ENCODE measurements around the gene GRIN3A. TPM values are rescaled to one million over a fixed set of nuclear protein-coding genes. Genes with fewer than 3 reads are reported as not detected.
A peak's percentile ranks its signal among the peaks of the same experiment; 100 is the strongest.

The GRIN3A gene
- total RNA-seq, 4 donors from 2014 or later: 0.09 to 0.27 TPM; not detected in 2

DNA sequence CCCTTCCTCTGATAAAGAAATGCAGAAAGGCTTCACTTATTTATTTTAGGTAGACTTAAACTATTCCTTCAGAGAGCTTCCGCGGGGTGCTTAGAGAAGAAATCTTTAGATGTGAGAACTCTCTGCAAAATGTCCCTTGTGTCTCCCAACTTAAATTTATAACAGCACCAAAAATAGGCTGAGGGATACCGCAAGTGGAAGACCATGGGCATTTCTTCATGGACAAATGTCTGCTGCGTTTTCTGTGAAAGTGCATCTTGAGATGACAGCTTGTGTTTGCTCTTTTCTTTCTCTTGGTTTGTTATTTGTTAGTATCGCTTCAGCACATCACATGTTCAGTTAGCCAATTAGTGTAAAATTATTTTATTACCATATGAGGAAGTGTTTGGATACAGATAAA lies 15.3 kb upstream of the GRIN3A start:
- Histone ChIP-seq H3K36me3 (no peaks in the 10 kb centered on the region), H3K27me3 (no peaks in the 10 kb centered on the region), H3K27ac (no peak overlapping the region), H3K4me1 (no peaks in the 10 kb centered on the region), H3K4me3 (no peak overlapping the region), H3K9me3 (no peaks in the 10 kb centered on the region)
- no peak for DNase-seq
- no peak for TF ChIP-seq POLR2A (IDR thresholded peaks at IDR 0.05)
- TF ChIP-seq, protein P1, sequence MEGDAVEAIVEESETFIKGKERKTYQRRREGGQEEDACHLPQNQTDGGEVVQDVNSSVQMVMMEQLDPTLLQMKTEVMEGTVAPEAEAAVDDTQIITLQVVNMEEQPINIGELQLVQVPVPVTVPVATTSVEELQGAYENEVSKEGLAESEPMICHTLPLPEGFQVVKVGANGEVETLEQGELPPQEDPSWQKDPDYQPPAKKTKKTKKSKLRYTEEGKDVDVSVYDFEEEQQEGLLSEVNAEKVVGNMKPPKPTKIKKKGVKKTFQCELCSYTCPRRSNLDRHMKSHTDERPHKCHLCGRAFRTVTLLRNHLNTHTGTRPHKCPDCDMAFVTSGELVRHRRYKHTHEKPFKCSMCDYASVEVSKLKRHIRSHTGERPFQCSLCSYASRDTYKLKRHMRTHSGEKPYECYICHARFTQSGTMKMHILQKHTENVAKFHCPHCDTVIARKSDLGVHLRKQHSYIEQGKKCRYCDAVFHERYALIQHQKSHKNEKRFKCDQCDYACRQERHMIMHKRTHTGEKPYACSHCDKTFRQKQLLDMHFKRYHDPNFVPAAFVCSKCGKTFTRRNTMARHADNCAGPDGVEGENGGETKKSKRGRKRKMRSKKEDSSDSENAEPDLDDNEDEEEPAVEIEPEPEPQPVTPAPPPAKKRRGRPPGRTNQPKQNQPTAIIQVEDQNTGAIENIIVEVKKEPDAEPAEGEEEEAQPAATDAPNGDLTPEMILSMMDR (IDR thresholded peaks at IDR 0.05): no peak

DNA sequence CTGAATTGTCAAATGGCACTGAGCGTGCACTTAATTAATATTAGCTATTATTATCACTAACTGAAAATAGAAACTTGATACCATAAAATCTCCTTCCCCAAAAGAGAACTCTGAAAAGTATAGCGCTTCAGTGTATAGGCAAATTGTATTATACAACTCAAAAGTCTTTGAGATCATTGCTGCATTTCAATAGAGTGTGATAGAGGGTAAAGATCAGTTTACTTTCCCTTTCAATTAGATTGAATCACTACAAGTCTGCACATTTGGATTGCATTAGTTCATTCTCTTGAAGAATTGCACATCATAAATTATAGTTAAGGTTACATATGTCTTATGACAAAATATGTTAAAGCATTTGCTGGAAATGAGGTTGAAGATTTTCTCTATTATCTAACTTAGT lies 13.4 kb upstream of the GRIN3A start:
- no peaks in the 10 kb centered on the region for H3K9me3 ChIP-seq
- H3K27me3 ChIP-seq: no peaks in the 10 kb centered on the region
- DNase-seq: no peak
- no peak for TF ChIP-seq POLR2A (IDR thresholded peaks at IDR 0.05)
- TF ChIP-seq, protein P1 (IDR thresholded peaks at IDR 0.05): no peak
- H3K27ac ChIP-seq: no peak overlapping the region
- no peaks in the 10 kb centered on the region for H3K36me3 ChIP-seq
- H3K4me1 ChIP-seq: no peaks in the 10 kb centered on the region
- H3K4me3 ChIP-seq: no peak overlapping the region

DNA sequence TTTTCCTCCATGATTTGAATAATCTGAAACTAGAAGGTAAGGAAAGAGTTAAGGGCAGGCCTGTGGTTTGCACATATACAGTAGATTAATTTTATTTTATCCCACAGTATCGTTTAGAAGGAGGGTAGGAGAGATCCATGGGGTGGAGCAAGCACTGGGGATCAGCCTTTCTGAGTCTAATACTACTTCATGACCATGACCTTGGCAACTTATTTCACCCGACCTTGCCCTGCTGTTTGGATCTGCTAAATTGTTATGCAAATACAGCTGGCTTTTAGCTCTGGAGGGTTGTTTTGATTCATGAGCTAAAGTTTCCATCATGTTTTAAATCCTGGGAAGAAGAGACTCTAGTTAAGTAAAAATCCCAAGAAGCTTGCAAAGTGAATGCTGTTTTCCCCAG lies 864 bp upstream of the GRIN3A start:
- H3K9me3 ChIP-seq: no peaks in the 10 kb centered on the region
- H3K4me1 ChIP-seq: peaks cover 0 to 17% (median 0%) of the 10 kb centered on the region in 4 donors
- TF ChIP-seq, protein P1 (IDR thresholded peaks at IDR 0.05): no peak
- TF ChIP-seq POLR2A (IDR thresholded peaks at IDR 0.05): no peak
- no peaks in the 10 kb centered on the region for H3K36me3 ChIP-seq
- no peak for DNase-seq
- no peak overlapping the region for H3K4me3 ChIP-seq
- H3K27me3 ChIP-seq: peaks cover 0 to 28% of the 10 kb centered on the region in 2 donors
- no peak overlapping the region for H3K27ac ChIP-seq

DNA sequence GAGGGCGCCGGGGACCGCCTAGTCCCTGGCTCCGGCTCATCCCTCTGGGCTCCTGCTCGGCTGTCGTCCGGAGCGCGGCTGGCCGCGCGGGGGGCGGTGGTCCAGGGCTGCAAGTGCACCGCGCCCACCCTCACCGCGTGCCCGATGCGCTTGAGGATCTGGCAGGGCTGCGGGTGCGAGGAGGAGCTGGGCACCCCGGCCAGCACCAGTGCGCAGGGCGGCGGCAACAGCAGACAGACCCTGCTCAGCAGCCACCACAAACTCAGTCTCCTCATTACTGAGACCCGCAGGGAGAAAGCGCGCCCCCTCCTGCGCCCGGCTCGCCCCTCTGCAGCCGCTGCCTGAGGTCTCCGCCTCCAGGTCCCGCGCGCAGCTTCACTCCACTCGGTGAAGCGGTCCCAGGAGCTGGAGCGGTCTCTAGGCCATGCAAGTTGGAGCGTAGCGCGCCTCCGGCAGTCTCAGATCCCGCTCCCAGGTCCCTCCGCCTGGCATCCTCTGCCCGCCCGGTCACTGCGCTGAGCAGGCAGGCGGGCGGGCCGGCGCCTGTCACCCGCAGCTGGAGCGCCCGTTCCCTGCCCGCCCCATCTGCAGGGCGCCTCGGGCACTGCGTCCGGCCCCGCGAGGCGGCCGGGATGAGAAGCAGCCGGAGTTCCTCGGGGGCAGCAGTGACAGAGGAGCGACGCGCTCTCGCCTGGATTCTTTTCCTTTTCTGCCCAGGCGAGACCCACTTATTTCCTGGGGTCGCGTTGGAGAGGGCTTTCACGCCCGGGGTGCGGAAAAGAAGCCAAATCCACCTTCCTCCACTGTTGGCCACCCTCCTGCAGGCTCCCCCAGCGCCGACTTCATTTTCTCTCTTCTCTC lies 512 bp downstream of the GRIN3A start:
- no peaks in the 10 kb centered on the region for H3K36me3 ChIP-seq
- peaks cover 0 to 28% of the 10 kb centered on the region in 2 donors for H3K27me3 ChIP-seq
- H3K4me1 ChIP-seq: peaks cover 0 to 17% (median 0%) of the 10 kb centered on the region in 4 donors
- TF ChIP-seq, protein P1 (IDR thresholded peaks at IDR 0.05): peak in 3 of 6 experiments; percentile 24 to 39 (median 27)
- TF ChIP-seq POLR2A (IDR thresholded peaks at IDR 0.05): no peak
- no peaks in the 10 kb centered on the region for H3K9me3 ChIP-seq
- H3K27ac ChIP-seq: no peak overlapping the region
- peak overlapping the region; percentile 9 to 47 (median 30) for H3K4me3 ChIP-seq
- DNase-seq: peak in 1 of 3 donors; percentile 49

DNA sequence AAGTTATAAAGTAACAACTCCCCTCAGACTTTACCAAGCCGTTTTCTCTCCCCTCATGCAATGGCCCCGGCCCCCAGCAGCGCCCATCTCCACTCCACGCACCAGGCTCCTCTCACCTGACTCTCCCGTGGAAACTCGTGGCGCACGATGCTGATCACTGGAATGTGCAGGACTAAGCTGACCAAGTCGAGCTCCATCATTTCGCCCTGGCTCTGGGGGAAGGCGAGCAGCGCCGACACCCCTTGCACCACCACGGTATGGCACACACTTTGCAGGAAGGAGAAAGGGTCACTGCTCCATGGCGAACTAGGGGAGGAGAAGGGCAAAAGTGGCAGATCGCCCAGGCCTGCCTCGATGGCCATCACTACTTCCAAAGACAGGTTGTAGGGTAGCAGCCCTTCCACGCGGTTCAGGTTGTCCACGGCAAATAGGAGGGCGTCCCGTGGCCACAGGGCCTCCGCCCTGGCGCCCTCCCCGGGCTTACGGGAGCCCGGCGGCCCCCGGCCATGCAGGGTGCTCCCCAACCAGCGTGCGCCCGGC lies 1.2 kb downstream of the GRIN3A start:
- no peaks in the 10 kb centered on the region for H3K9me3 ChIP-seq
- TF ChIP-seq, protein P1 (IDR thresholded peaks at IDR 0.05): no peak
- TF ChIP-seq POLR2A (IDR thresholded peaks at IDR 0.05): no peak
- peak overlapping the region in 1 of 4 donors; percentile 47 for H3K4me3 ChIP-seq
- H3K27ac ChIP-seq: no peak overlapping the region
- no peak for DNase-seq
- peaks cover 0 to 17% (median 0%) of the 10 kb centered on the region in 4 donors for H3K4me1 ChIP-seq
- H3K36me3 ChIP-seq: no peaks in the 10 kb centered on the region
- H3K27me3 ChIP-seq: peaks cover 0 to 28% of the 10 kb centered on the region in 2 donors

Data from Peyer's patch (tissue), 4 donors.